Measurements from ENCODE around the gene INPP4A. TPM values are rescaled to one million over a fixed set of nuclear protein-coding genes. Genes with fewer than 3 reads are reported as not detected.

INPP4A gene
- total and polyA plus RNA-seq, 2 donors (not counting 3 experiments of a cell fraction or from before 2014, with no cell fraction given), result 14.9 to 28.8 TPM

DNA sequence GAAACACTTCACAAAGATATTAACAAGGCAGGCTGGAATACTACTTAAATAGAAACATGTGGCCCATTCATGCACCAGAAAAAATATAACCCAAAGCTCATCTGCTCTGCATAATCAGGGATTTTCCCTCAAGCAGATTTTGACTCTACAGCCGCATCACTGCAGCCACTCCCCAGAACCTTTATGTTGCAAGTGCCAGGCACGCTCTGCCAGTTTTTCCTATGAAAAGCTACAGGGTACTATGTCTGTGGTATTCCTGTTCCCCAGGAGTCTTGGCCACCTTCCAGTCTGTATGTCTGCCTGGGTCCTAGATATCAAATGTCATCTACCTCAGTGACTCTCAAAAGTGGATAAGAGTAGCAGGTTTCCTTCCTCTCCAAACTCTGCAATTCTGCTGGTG lies 159.9 kb downstream of the INPP4A start:
- intact Hi-C loops (cut with micrococcal nuclease), result no loop called here
- CTCF ChIA-PET, result interaction anchor here (1.0 to 2.5 kb wide), 3 partner anchors 35 to 192 kb away, joined by 3 to 8 read pairs (median 4); no protein-coding TSS in a partner anchor

DNA sequence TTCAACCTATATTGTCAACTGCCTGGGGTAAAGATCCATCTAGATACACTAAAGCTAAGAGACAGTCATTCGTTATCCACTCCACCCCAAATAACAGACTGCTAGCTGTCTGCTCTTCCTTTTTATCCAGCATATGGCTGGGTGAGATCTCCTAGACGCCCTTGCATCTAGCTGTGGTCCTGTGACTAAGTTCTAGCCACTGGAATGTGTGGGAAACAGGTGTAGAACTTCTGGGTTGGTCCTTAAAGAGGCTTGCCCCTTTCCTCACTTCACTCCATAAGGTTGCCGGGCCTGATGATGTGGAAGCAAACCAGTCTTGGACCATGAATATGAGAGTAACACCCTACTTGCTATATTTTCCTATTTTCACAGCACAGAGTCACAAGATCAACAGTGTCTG lies 160.4 kb downstream of the INPP4A start:
- Histone ChIP-seq H3K4me2 (ENCODE audit: insufficient read depth, low read length) (no peak overlapping the region), H3K9me1 (replicated peaks; ENCODE audit: control insufficient read depth, extremely low read depth, insufficient read depth, low read length) (no peaks in the 10 kb centered on the region), H4K20me1 (replicated peaks; ENCODE audit: control insufficient read depth, extremely low read depth, insufficient read depth, low read length) (no peaks in the 10 kb centered on the region), H3K36me3 (ENCODE audit: control insufficient read depth in 2 of 2, extremely low read depth in 1 of 2, insufficient read depth in 2 of 2, low read length in 2 of 2) (peaks cover 0 to under 1% of the 10 kb centered on the region in 2 experiments), H3K27me3 (ENCODE audit: control insufficient read depth in 2 of 2, insufficient read depth in 2 of 2, low read length in 2 of 2) (no peaks in the 10 kb centered on the region), H3K4me3 (replicated peaks in 1 of 3; ENCODE audit: insufficient read depth in 1 of 3, low read depth in 1 of 3, low read length in 3 of 3) (no peak overlapping the region), H3K27ac (ENCODE audit: insufficient read depth, low read depth, low read length) (no peak overlapping the region), H3K79me2 (ENCODE audit: control insufficient read depth, insufficient read depth, low read length) (peaks cover 48% of the 10 kb centered on the region), H3K9ac (replicated peaks; ENCODE audit: extremely low read depth, insufficient read depth, low read length) (no peak overlapping the region), H2AFZ (ENCODE audit: low read depth, low read length) (no peak overlapping the region), H3K9me3 (replicated peaks; ENCODE audit: control insufficient read depth, insufficient read depth, low read length) (no peaks in the 10 kb centered on the region), H3K4me1 (ENCODE audit: control insufficient read depth, extremely low read depth, insufficient read depth, low read length) (peaks cover 21% of the 10 kb centered on the region)
- no TSS peak for BruUV-seq (replicated peaks)
- DNase-seq (ENCODE audit: low read depth, low spot score), result no peak
- dilution Hi-C loops (cut with MboI; ENCODE audit: extremely low pct_ligation_motif_present, low sequenced_read_pairs), result no loop called here
- intact Hi-C loops (cut with micrococcal nuclease), result loop anchor here (5.0 kb wide), 1 partner anchor 103 kb away; no protein-coding TSS in a partner anchor
- TF ChIP-seq POLR2A (IDR thresholded peaks at IDR 0.05; ENCODE audit: low read depth, low read length) (no peak), GATA2 (IDR thresholded peaks at IDR 0.05; ENCODE audit: insufficient read depth, insufficient read length, low read depth, low read length) (no peak), JUN (IDR thresholded peaks at IDR 0.05; ENCODE audit: borderline replicate concordance, insufficient read depth, insufficient read length, low read depth) (no peak), EZH2 (IDR thresholded peaks at IDR 0.05; ENCODE audit: borderline replicate concordance, low read depth, low read length, severe bottlenecking) (no peak), POLR2AphosphoS5 (IDR thresholded peaks at IDR 0.05; ENCODE audit: insufficient read depth, low read depth, low read length) (no peak)
- TF ChIP-seq, protein P1, sequence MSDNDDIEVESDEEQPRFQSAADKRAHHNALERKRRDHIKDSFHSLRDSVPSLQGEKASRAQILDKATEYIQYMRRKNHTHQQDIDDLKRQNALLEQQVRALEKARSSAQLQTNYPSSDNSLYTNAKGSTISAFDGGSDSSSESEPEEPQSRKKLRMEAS (IDR thresholded peaks at IDR 0.05; ENCODE audit: insufficient read depth, insufficient read length), result no peak
- CTCF ChIA-PET, result interaction anchor here (1.0 to 2.5 kb wide), 3 partner anchors 36 to 192 kb away, joined by 3 to 8 read pairs (median 4); no protein-coding TSS in a partner anchor
- POLR2A ChIA-PET, result no interaction called here
- no peak for FAIRE-seq

More for the DNA sequence above, 159.9 kb downstream of the INPP4A start:
- H3K79me2 ChIP-seq (ENCODE audit: control insufficient read depth, insufficient read depth, low read length), result peaks cover 43% of the 10 kb centered on the region
- no peak overlapping the region for H3K9ac ChIP-seq (replicated peaks; ENCODE audit: extremely low read depth, insufficient read depth, low read length)
- dilution Hi-C loops (cut with MboI; ENCODE audit: extremely low pct_ligation_motif_present, low sequenced_read_pairs), result no loop called here
- peaks cover 16% of the 10 kb centered on the region for H3K4me1 ChIP-seq (ENCODE audit: control insufficient read depth, extremely low read depth, insufficient read depth, low read length)
- TF ChIP-seq, protein P2, sequence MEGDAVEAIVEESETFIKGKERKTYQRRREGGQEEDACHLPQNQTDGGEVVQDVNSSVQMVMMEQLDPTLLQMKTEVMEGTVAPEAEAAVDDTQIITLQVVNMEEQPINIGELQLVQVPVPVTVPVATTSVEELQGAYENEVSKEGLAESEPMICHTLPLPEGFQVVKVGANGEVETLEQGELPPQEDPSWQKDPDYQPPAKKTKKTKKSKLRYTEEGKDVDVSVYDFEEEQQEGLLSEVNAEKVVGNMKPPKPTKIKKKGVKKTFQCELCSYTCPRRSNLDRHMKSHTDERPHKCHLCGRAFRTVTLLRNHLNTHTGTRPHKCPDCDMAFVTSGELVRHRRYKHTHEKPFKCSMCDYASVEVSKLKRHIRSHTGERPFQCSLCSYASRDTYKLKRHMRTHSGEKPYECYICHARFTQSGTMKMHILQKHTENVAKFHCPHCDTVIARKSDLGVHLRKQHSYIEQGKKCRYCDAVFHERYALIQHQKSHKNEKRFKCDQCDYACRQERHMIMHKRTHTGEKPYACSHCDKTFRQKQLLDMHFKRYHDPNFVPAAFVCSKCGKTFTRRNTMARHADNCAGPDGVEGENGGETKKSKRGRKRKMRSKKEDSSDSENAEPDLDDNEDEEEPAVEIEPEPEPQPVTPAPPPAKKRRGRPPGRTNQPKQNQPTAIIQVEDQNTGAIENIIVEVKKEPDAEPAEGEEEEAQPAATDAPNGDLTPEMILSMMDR (IDR thresholded peaks at IDR 0.05; ENCODE audit: extremely low read depth in 1 of 2, insufficient read depth in 1 of 2, low read depth in 1 of 2, low read length in 2 of 2), result no peak
- TF ChIP-seq EZH2 (IDR thresholded peaks at IDR 0.05; ENCODE audit: borderline replicate concordance, low read depth, low read length, severe bottlenecking), result no peak
- no peak for TF ChIP-seq MYC (IDR thresholded peaks at IDR 0.05; ENCODE audit: low read depth, low read length)
- no peak for TF ChIP-seq POLR2AphosphoS5 (IDR thresholded peaks at IDR 0.05; ENCODE audit: insufficient read depth, low read depth, low read length)
- no peak for TF ChIP-seq POLR2A (IDR thresholded peaks at IDR 0.05; ENCODE audit: low read depth, low read length)
- no peak for TF ChIP-seq GATA2 (IDR thresholded peaks at IDR 0.05; ENCODE audit: insufficient read depth, insufficient read length, low read depth, low read length)
- TF ChIP-seq FOS (IDR thresholded peaks at IDR 0.05; ENCODE audit: borderline replicate concordance, insufficient read depth, low read length), result no peak
- no peaks in the 10 kb centered on the region for H4K20me1 ChIP-seq (replicated peaks; ENCODE audit: control insufficient read depth, extremely low read depth, insufficient read depth, low read length)
- H3K9me1 ChIP-seq (replicated peaks; ENCODE audit: control insufficient read depth, extremely low read depth, insufficient read depth, low read length), result no peaks in the 10 kb centered on the region
- no peak for FAIRE-seq
- H3K4me3 ChIP-seq (replicated peaks in 1 of 3; ENCODE audit: insufficient read depth in 1 of 3, low read depth in 1 of 3, low read length in 3 of 3), result no peak overlapping the region
- H2AFZ ChIP-seq (ENCODE audit: low read depth, low read length), result no peak overlapping the region
- DNase-seq (ENCODE audit: low read depth, low spot score), result no peak
- POLR2A ChIA-PET, result no interaction called here
- H3K27me3 ChIP-seq (ENCODE audit: control insufficient read depth in 2 of 2, insufficient read depth in 2 of 2, low read length in 2 of 2), result no peaks in the 10 kb centered on the region
- BruUV-seq (replicated peaks), result no TSS peak
- H3K9me3 ChIP-seq (replicated peaks; ENCODE audit: control insufficient read depth, insufficient read depth, low read length), result no peaks in the 10 kb centered on the region
- no peak overlapping the region for H3K27ac ChIP-seq (ENCODE audit: insufficient read depth, low read depth, low read length)
- H3K36me3 ChIP-seq (ENCODE audit: control insufficient read depth in 2 of 2, extremely low read depth in 1 of 2, insufficient read depth in 2 of 2, low read length in 2 of 2), result peaks cover 3% of the 10 kb centered on the region in 2 experiments
- H3K4me2 ChIP-seq (ENCODE audit: insufficient read depth, low read length), result no peak overlapping the region

Measured in endothelial cell of umbilical vein (primary cell).